GM06990 (cell line): ENCODE results near the gene ZNHIT3.

Experiments used
- DNase-seq: peaks from one replicate; pipeline ENCODE4 v3.0.0-alpha.2; 2011; ENCODE audit not compliant: insufficient read length; ENCODE audit errors: extremely low read depth
- H3K27me3 ChIP-seq: replicated peaks from 2 replicates; pipeline ENCODE4 v1.6.0; 2011; ENCODE audit warnings: low read length; ENCODE audit not compliant: control insufficient read depth, insufficient read depth
- H3K36me3 ChIP-seq: 2 replicates; pipeline ENCODE4 v1.5.1; 2011; ENCODE audit warnings: low read length; ENCODE audit not compliant: control insufficient read depth, insufficient read depth
- H3K4me3 ChIP-seq: replicated peaks from 2 replicates; pipeline ENCODE4 v1.5.1; 2011; ENCODE audit warnings: low read depth, mild to moderate bottlenecking, control low read depth, low read length
- CTCF ChIP-seq: IDR thresholded peaks from 2 replicates; pipeline ENCODE4 v1.5.1; 2011; ENCODE audit warnings: low read length, control low read depth, mild to moderate bottlenecking, inconsistent platforms; ENCODE audit not compliant: insufficient read depth, poor library complexity, severe bottlenecking

Gene ZNHIT3

GRCh38 chr17:36510636-36511035, 24.2 kb downstream of the ZNHIT3 start:
- H3K36me3 ChIP-seq = peaks cover 36% of the 10 kb centered on the region
- H3K27me3 ChIP-seq = no peaks in the 10 kb centered on the region
- TF ChIP-seq CTCF = no peak
- no peak for DNase-seq
- no peak overlapping the region for H3K4me3 ChIP-seq

- DNase-seq = no peak
- Histone ChIP-seq H3K36me3 (peaks cover 39% of the 10 kb centered on the region), H3K4me3 (no peak overlapping the region), H3K27me3 (no peaks in the 10 kb centered on the region)
- no peak for TF ChIP-seq CTCF
Measured at GRCh38 chr17:36511216-36511615, 24.7 kb downstream of the ZNHIT3 start.

GRCh38 chr17:36512641-36513040, 26.2 kb downstream of the ZNHIT3 start:
- Histone ChIP-seq H3K36me3 (peaks cover 32% of the 10 kb centered on the region), H3K27me3 (no peaks in the 10 kb centered on the region), H3K4me3 (no peak overlapping the region)
- TF ChIP-seq CTCF = no peak
- DNase-seq = no peak

- DNase-seq = no peak
- Histone ChIP-seq H3K36me3 (peaks cover 21% of the 10 kb centered on the region), H3K4me3 (no peak overlapping the region), H3K27me3 (no peaks in the 10 kb centered on the region)
- TF ChIP-seq CTCF = no peak
Measured at GRCh38 chr17:36514856-36515255, 28.4 kb downstream of the ZNHIT3 start.

- Histone ChIP-seq H3K4me3 (no peak overlapping the region), H3K36me3 (peaks cover 16% of the 10 kb centered on the region), H3K27me3 (no peaks in the 10 kb centered on the region)
- TF ChIP-seq CTCF = no peak
- no peak for DNase-seq
Measured at GRCh38 chr17:36515837-36516236, 29.4 kb downstream of the ZNHIT3 start.

GRCh38 chr17:36523113-36523512, 36.6 kb downstream of the ZNHIT3 start:
- no peak for DNase-seq
- Histone ChIP-seq H3K27me3 (no peaks in the 10 kb centered on the region), H3K36me3 (peaks cover 20% of the 10 kb centered on the region), H3K4me3 (no peak overlapping the region)
- no peak for TF ChIP-seq CTCF
